ENCODE results near the gene IMPACT.

GRCh38 chr18:24479371-24479770, 52.9 kb downstream of the IMPACT start:
- no peak for TF ChIP-seq CTCF (IDR thresholded peaks at IDR 0.05)
- TF ChIP-seq POLR2A (IDR thresholded peaks at IDR 0.05): no peak
- no peak for TF ChIP-seq POLR2AphosphoS5 (IDR thresholded peaks at IDR 0.05)
- TF ChIP-seq EP300 (IDR thresholded peaks at IDR 0.05): no peak

Data from suprapubic skin (tissue), 4 donors.